IMR-90 (cell line): Measurements from ENCODE around the gene NCAM1.

Experiments used
- POLR2A ChIP-seq: IDR thresholded peaks from 2 replicates; pipeline ENCODE4 v1.6.1; 2012; ENCODE audit warnings: mild to moderate bottlenecking, low read depth, low read length
- SMC3 ChIP-seq: fragments of 150-350 bp; IDR thresholded peaks from 2 replicates; pipeline ENCODE4 v1.6.1; 2016; ENCODE audit warnings: low read depth, mild to moderate bottlenecking, antibody characterized with exemption, low read length, moderate library complexity

- TF ChIP-seq POLR2A (no peak), SMC3 (no peak)
These were observed 227.2 kb downstream of the NCAM1 start for GRCh38 chr11:113188371-113188834.
